ENCODE measurements around the gene BARX1.
"Not testable (repeated sequence)": the region's sequence is repeated elsewhere in the genome, so short reads cannot be mapped to it uniquely, and the experiment has no call there.

Gene BARX1

GRCh38 chr9:93951655-93952118, 3.5 kb downstream of the BARX1 start:
- no peak for DNase-seq (ENCODE audit: low spot score)

- no peak for DNase-seq (ENCODE audit: low spot score)
Observed at GRCh38 chr9:93950619-93951601, 4.2 kb downstream of the BARX1 start.

- no peak for DNase-seq (ENCODE audit: low spot score)
Observed at GRCh38 chr9:93949694-93950449, 5.3 kb downstream of the BARX1 start.

GRCh38 chr9:93949073-93949693, 6.0 kb downstream of the BARX1 start:
- no peak for DNase-seq (ENCODE audit: low spot score)

GRCh38 chr9:93948441-93949072, 6.6 kb downstream of the BARX1 start:
- no peak for DNase-seq (ENCODE audit: low spot score)

GRCh38 chr9:93947409-93948070, 7.6 kb downstream of the BARX1 start:
- no peak for DNase-seq (ENCODE audit: low spot score)

GRCh38 chr9:93946338-93946712, 8.8 kb downstream of the BARX1 start:
- DNase-seq (ENCODE audit: low spot score): no peak

- DNase-seq (ENCODE audit: low spot score): no peak
Observed at GRCh38 chr9:93945400-93946337, 9.5 kb downstream of the BARX1 start.

- no peak for DNase-seq (ENCODE audit: low spot score)
Observed at GRCh38 chr9:93944011-93944410, 11.1 kb downstream of the BARX1 start.

- DNase-seq (ENCODE audit: low spot score): no peak
Observed at GRCh38 chr9:93942161-93942560, 13.0 kb downstream of the BARX1 start.

- DNase-seq (ENCODE audit: low spot score): no peak
Observed at GRCh38 chr9:93941493-93941892, 13.7 kb downstream of the BARX1 start.

GRCh38 chr9:93940951-93941350, 14.2 kb downstream of the BARX1 start:
- DNase-seq (ENCODE audit: low spot score): no peak

- DNase-seq (ENCODE audit: low spot score): not testable (repeated sequence)
Observed at GRCh38 chr9:93939589-93939988, 15.6 kb downstream of the BARX1 start.

GRCh38 chr9:93937193-93937592, 18.0 kb downstream of the BARX1 start:
- no peak for DNase-seq (ENCODE audit: low spot score)

GRCh38 chr9:93931905-93932304, 23.2 kb downstream of the BARX1 start:
- no peak for DNase-seq (ENCODE audit: low spot score)

GRCh38 chr9:93930070-93930469, 25.1 kb downstream of the BARX1 start:
- DNase-seq (ENCODE audit: low spot score): no peak

GRCh38 chr9:93929231-93929630, 25.9 kb downstream of the BARX1 start:
- no peak for DNase-seq (ENCODE audit: low spot score)

- DNase-seq (ENCODE audit: low spot score): no peak
Observed at GRCh38 chr9:93922535-93922934, 32.6 kb downstream of the BARX1 start.

GRCh38 chr9:93920131-93920800, 34.9 kb downstream of the BARX1 start:
- no peak for DNase-seq (ENCODE audit: low spot score)

GRCh38 chr9:93918061-93918460, 37.1 kb downstream of the BARX1 start:
- DNase-seq (ENCODE audit: low spot score): no peak

All from CD4-positive, alpha-beta T cell treated with Interleukin-6 at 100 ng/mL for 8 hours (primary cell).